C4-2B (cell line): ENCODE measurements around the gene KCNN4.
"Not testable (repeated sequence)": the region's sequence is repeated elsewhere in the genome, so short reads cannot be mapped to it uniquely, and the experiment has no call there.

ENCODE experiments used
- H3K27ac ChIP-seq: fragments of 450-650 bp; 2 replicates; pipeline ENCODE4 v1.5.1; 2017
- ZFX ChIP-seq: fragments of 450-650 bp; IDR thresholded peaks from 2 replicates; pipeline ENCODE4 v1.6.1; 2017
- TF ChIP-seq, protein P1 (sequence below): fragments of 450-650 bp; conservative IDR thresholded peaks from 2 replicates; pipeline ENCODE4 v1.5.1; 2017; ENCODE audit warnings: mild to moderate bottlenecking

KCNN4 gene

DNA sequence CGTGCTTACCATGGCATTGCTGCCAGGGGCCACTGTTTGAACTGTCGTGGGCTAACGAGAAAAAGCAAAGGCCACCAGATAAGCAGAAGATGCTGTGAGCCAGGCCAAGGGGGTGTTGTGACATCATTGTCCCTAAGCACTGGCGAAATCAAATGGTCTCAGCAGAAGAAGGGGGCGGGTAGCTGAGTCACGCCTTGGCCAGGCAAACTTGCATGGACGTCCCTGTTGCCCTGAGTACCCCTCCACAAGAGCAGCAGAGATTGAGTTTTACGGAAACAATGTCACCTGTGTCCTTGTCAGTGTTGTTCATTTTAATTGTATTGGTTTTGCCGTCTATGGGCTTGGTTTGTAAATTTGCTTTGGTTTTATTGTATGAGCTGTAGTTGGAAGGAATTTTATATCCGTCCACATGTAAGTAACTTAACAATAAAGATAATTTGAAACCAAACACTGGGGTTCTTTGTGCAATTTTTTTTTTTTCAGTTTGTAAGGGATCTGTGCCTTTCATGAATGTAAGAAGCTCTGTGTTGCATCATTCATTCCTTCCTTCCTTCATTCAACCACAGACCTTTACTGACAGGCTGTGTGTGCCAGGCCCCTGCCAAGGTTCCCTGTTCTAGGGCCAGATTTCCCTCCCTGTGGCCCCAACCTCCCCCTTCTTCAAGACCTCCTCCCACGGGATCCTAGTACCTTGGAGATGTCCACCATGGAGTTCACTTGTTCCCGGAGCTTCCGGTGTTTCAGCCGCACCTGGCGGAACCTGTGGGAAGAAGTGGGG lies 12.3 kb downstream of the KCNN4 start:
- no peak overlapping the region for H3K27ac ChIP-seq

DNA sequence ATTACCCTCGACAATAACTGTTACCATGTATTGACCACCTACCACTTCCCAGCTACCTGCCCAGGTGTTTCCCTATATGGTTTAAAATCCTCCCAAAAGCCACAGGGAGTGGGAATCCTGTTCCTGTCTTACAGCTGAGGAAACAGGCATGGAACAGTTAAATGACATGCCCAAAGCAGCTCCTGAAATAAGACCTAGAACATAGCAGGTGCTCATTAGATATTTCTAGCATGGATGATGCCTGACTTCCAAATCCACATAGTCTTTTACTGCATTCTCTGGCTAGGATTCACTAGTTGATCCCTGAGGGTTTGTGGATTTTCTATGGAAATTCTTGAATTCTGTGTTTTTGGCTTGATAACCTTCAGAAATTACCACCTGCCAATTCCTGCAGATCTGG lies 13.0 kb downstream of the KCNN4 start:
- no peak overlapping the region for H3K27ac ChIP-seq
- TF ChIP-seq, protein P1, sequence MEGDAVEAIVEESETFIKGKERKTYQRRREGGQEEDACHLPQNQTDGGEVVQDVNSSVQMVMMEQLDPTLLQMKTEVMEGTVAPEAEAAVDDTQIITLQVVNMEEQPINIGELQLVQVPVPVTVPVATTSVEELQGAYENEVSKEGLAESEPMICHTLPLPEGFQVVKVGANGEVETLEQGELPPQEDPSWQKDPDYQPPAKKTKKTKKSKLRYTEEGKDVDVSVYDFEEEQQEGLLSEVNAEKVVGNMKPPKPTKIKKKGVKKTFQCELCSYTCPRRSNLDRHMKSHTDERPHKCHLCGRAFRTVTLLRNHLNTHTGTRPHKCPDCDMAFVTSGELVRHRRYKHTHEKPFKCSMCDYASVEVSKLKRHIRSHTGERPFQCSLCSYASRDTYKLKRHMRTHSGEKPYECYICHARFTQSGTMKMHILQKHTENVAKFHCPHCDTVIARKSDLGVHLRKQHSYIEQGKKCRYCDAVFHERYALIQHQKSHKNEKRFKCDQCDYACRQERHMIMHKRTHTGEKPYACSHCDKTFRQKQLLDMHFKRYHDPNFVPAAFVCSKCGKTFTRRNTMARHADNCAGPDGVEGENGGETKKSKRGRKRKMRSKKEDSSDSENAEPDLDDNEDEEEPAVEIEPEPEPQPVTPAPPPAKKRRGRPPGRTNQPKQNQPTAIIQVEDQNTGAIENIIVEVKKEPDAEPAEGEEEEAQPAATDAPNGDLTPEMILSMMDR = no peak
- no peak for TF ChIP-seq ZFX

More for the DNA sequence above, 12.3 kb downstream of the KCNN4 start:
- TF ChIP-seq, protein P1 = no peak
- TF ChIP-seq ZFX = no peak

DNA sequence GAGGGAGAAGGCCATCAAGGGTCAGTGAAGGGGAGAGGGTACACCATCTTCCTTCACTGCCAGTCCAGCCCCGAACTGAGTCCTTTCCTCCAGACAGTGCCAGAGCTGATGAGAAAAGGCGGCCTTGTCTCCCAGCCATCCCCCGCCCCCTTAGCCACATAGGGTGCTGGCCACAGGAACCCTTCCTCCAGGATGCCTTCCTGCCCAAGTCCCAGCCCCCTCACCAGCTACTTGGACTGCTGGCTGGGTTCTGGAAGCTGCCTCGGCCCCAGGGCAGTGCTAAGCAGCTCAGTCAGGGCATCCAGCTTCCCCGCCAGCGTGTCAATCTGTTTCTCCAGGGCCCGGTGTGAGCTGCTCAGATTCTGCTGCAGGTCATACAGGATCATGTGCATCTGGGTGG lies 13.5 kb downstream of the KCNN4 start:
- no peak for TF ChIP-seq ZFX
- TF ChIP-seq, protein P1 = no peak
- H3K27ac ChIP-seq = no peak overlapping the region

DNA sequence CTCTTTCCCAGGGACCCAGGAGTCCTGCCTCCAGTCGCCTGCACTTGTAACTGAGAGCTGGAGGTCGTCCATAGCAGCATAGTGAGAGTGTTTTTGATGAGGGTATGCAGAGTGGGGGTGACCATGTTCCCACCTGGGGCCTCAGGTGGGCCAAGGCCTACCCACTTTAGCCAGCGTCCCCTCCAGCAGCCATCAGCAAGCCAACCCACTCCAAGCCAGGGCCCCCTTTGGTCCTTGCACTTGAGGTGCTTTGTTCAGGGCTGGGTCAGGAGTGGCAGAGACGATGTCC lies 14.1 kb downstream of the KCNN4 start:
- H3K27ac ChIP-seq = no peak overlapping the region
- TF ChIP-seq, protein P1 = peak; percentile 35
- no peak for TF ChIP-seq ZFX

DNA sequence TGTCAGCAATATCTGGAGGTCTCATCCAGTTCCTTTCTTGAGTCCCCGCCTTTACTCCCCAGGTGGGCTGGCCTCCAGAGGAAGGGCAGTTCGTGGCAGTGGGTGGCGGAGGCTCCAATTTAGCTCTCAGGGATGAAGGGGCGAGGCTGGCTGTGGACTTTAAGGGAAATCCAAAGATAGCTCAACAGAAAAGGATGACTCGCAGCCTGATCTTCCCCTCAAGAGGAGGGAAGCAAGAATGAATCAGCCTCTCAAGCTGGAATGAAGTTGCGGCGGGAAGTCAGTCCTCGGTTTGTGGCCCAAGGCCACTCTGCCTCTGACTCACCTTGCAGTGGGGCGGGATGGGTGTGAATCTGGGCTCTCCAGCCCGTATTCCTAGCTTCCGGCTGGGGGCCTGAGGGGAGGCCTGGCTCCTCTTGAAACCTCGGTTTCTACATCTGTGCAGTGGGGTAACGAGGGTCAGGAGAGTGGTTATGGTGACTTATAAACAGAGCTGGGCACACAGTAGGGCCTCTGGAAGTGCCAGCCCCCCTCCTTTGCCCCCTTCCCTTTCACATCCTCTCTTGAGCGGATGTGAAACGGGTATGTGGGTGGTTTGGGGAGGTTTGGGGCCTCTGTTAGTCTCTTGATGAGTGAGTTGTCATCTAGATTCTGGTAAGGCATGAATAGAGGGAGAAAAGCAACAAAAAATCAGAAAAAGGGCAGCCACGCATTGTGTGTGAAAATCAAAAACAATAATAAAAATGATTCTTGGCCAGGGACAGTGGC lies 15.5 kb downstream of the KCNN4 start:
- no peak overlapping the region for H3K27ac ChIP-seq
- TF ChIP-seq, protein P1 = no peak
- no peak for TF ChIP-seq ZFX

DNA sequence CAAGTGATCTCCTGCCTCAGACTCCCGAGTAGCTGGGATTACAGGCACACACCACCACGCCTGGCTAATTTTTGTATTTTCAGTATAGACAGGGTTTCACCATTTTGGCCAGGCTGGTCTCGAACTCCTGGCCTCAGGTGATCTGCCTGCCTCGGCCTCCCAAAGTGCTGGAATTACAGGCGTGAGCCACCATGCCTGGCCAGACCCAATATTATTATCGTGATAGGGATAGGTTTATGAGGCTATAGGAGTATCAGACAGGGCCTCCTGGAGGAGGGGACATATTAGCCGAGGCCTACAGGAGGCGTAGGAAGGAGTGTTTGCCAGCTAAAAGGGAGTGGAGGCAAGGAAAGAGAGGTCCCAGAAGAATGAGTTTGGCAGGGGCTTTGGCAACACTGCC lies 16.1 kb downstream of the KCNN4 start:
- H3K27ac ChIP-seq = not testable (repeated sequence)

DNA sequence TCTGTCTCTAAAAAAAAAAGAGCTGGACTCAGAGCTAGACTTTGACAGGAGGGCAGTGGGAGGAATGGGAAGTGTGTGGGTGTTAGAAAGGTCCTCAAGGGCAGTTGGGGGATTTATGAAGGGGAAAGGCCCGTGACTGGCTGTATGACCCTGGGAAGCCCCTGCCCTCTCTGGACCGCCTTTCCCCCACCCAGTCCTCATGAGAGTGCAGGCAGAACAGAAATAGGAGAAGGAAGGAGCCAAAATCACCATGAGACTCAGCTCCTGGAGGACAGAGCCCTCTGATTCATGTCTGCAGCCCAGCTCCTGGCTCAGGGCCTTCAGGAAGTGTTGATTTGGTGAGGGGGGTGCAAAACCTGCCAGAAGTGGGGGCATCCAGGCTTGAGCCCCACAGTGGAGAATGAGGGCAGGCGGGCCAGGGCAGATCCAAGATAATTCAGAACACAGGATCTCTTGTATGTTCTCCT lies 17.3 kb downstream of the KCNN4 start:
- no peak overlapping the region for H3K27ac ChIP-seq
- no peak for TF ChIP-seq ZFX
- TF ChIP-seq, protein P1 = no peak
